ENCODE results near the gene HOXC11.

Gene HOXC11

GRCh38 chr12:53956914-53957536, 15.9 kb upstream of the HOXC11 start:
- DNase-seq: peak; percentile 46

- DNase-seq: no peak
These were observed 14.8 kb upstream of the HOXC11 start for GRCh38 chr12:53958128-53958527.

- no peak for DNase-seq
These were observed 13.6 kb upstream of the HOXC11 start for GRCh38 chr12:53959314-53959713.

GRCh38 chr12:53960187-53961024, 12.5 kb upstream of the HOXC11 start:
- DNase-seq: no peak

- peak; percentile 84 for DNase-seq
These were observed 11.7 kb upstream of the HOXC11 start for GRCh38 chr12:53961025-53961761.

- no peak for DNase-seq
These were observed 9.9 kb upstream of the HOXC11 start for GRCh38 chr12:53963005-53963404.

GRCh38 chr12:53963434-53964314, 9.3 kb upstream of the HOXC11 start:
- DNase-seq: peak; percentile 50

GRCh38 chr12:53964315-53964713, 8.6 kb upstream of the HOXC11 start:
- peak; percentile 44 for DNase-seq

- peak; percentile 70 for DNase-seq
These were observed 7.4 kb upstream of the HOXC11 start for GRCh38 chr12:53965281-53966084.

GRCh38 chr12:53966085-53966384, 6.9 kb upstream of the HOXC11 start:
- no peak for DNase-seq

GRCh38 chr12:53966385-53967133, 6.4 kb upstream of the HOXC11 start:
- peak; percentile 77 for DNase-seq

- no peak for DNase-seq
These were observed 5.5 kb upstream of the HOXC11 start for GRCh38 chr12:53967421-53967925.

GRCh38 chr12:53968214-53969127, 4.5 kb upstream of the HOXC11 start:
- DNase-seq: no peak

GRCh38 chr12:53969588-53970259, 3.2 kb upstream of the HOXC11 start:
- DNase-seq: no peak

GRCh38 chr12:53970451-53970850, 2.5 kb upstream of the HOXC11 start:
- DNase-seq: no peak

GRCh38 chr12:53971129-53971528, 1.8 kb upstream of the HOXC11 start:
- DNase-seq: no peak

GRCh38 chr12:53971686-53972085, 1.2 kb upstream of the HOXC11 start:
- DNase-seq: no peak

- no peak for DNase-seq
These were observed 699 bp upstream of the HOXC11 start for GRCh38 chr12:53972152-53972702.
